ENCODE measurements around the gene DST. TPM values are rescaled to one million over a fixed set of nuclear protein-coding genes. Genes with fewer than 3 reads are reported as not detected.

Gene DST
- polyA plus RNA-seq, 6 donors from 2014 or later: 0.24 TPM; not detected in 5

- Mint-ChIP-seq H3K27me3 (no peaks in the 10 kb centered on the region), H3K4me3 (no peak overlapping the region), H3K27ac (no peak overlapping the region), H3K9me3 (no peaks in the 10 kb centered on the region), H3K4me1 (no peaks in the 10 kb centered on the region), H3K36me3 (no peaks in the 10 kb centered on the region)
- DNase-seq: no peak
- ATAC-seq (ENCODE audit: low read depth in 2 of 2): no peak
Observed at GRCh38 chr6:56628105-56628504, 14.6 kb downstream of the DST start.

- Mint-ChIP-seq H3K4me3 (no peak overlapping the region), H3K27me3 (no peaks in the 10 kb centered on the region), H3K4me1 (no peaks in the 10 kb centered on the region), H3K36me3 (no peaks in the 10 kb centered on the region), H3K27ac (no peak overlapping the region), H3K9me3 (no peaks in the 10 kb centered on the region)
- ATAC-seq (ENCODE audit: low read depth in 2 of 2) (no peak), DNase-seq (no peak)
Observed at GRCh38 chr6:56625356-56625755, 17.3 kb downstream of the DST start.

- Mint-ChIP-seq H3K4me3 (no peak overlapping the region), H3K27ac (no peak overlapping the region)
Observed at GRCh38 chr6:56624728-56625069, 18.0 kb downstream of the DST start.

GRCh38 chr6:56624046-56624727 lies 18.5 kb downstream of the DST start:
- Mint-ChIP-seq H3K36me3 (no peaks in the 10 kb centered on the region), H3K4me1 (no peaks in the 10 kb centered on the region)

More at GRCh38 chr6:56624728-56625069, 18.0 kb downstream of the DST start:
- no peaks in the 10 kb centered on the region for H3K4me1 Mint-ChIP-seq
- H3K9me3 Mint-ChIP-seq: no peaks in the 10 kb centered on the region
- ATAC-seq (ENCODE audit: low read depth in 2 of 2) (no peak), DNase-seq (no peak)
- H3K27me3 Mint-ChIP-seq: no peaks in the 10 kb centered on the region
- no peaks in the 10 kb centered on the region for H3K36me3 Mint-ChIP-seq

GRCh38 chr6:56620229-56620868 lies 22.3 kb downstream of the DST start:
- H3K36me3 Mint-ChIP-seq: no peaks in the 10 kb centered on the region
- H3K4me1 Mint-ChIP-seq: no peaks in the 10 kb centered on the region
- no peaks in the 10 kb centered on the region for H3K9me3 Mint-ChIP-seq
- H3K27me3 Mint-ChIP-seq: no peaks in the 10 kb centered on the region
- no peak for ATAC-seq (ENCODE audit: low read depth in 2 of 2)
- H3K27ac Mint-ChIP-seq: no peak overlapping the region
- no peak for DNase-seq
- no peak overlapping the region for H3K4me3 Mint-ChIP-seq

More at GRCh38 chr6:56624046-56624727, 18.5 kb downstream of the DST start:
- DNase-seq (no peak), ATAC-seq (ENCODE audit: low read depth in 2 of 2) (no peak)
- Mint-ChIP-seq H3K27ac (no peak overlapping the region), H3K27me3 (no peaks in the 10 kb centered on the region), H3K4me3 (no peak overlapping the region), H3K9me3 (no peaks in the 10 kb centered on the region)

GRCh38 chr6:56618050-56618449 lies 24.6 kb downstream of the DST start:
- Mint-ChIP-seq H3K27ac (no peak overlapping the region), H3K9me3 (no peaks in the 10 kb centered on the region), H3K4me1 (no peaks in the 10 kb centered on the region), H3K4me3 (no peak overlapping the region), H3K27me3 (no peaks in the 10 kb centered on the region), H3K36me3 (no peaks in the 10 kb centered on the region)
- ATAC-seq (ENCODE audit: low read depth in 2 of 2) (no peak), DNase-seq (no peak)

GRCh38 chr6:56616967-56617366 lies 25.7 kb downstream of the DST start:
- Mint-ChIP-seq H3K4me3 (no peak overlapping the region), H3K36me3 (no peaks in the 10 kb centered on the region), H3K9me3 (no peaks in the 10 kb centered on the region), H3K27ac (no peak overlapping the region), H3K27me3 (no peaks in the 10 kb centered on the region), H3K4me1 (no peaks in the 10 kb centered on the region)
- no peak for ATAC-seq (ENCODE audit: low read depth in 2 of 2)
- no peak for DNase-seq

GRCh38 chr6:56613247-56613851 lies 29.3 kb downstream of the DST start:
- Mint-ChIP-seq H3K36me3 (no peaks in the 10 kb centered on the region), H3K9me3 (no peaks in the 10 kb centered on the region), H3K27ac (no peak overlapping the region), H3K27me3 (no peaks in the 10 kb centered on the region), H3K4me1 (no peaks in the 10 kb centered on the region), H3K4me3 (no peak overlapping the region)
- no peak for DNase-seq
- ATAC-seq (ENCODE audit: low read depth in 2 of 2): no peak

GRCh38 chr6:56608332-56608731 lies 34.4 kb downstream of the DST start:
- H3K9me3 Mint-ChIP-seq: no peaks in the 10 kb centered on the region
- H3K36me3 Mint-ChIP-seq: no peaks in the 10 kb centered on the region
- H3K4me1 Mint-ChIP-seq: no peaks in the 10 kb centered on the region
- H3K4me3 Mint-ChIP-seq: no peak overlapping the region
- H3K27me3 Mint-ChIP-seq: peaks cover 0 to 9% (median 0%) of the 10 kb centered on the region in 3 donors
- H3K27ac Mint-ChIP-seq: no peak overlapping the region
- ATAC-seq (ENCODE audit: low read depth in 2 of 2): no peak
- DNase-seq: no peak

- no peaks in the 10 kb centered on the region for H3K36me3 Mint-ChIP-seq
- no peaks in the 10 kb centered on the region for H3K4me1 Mint-ChIP-seq
- H3K27me3 Mint-ChIP-seq: peaks cover 0 to 9% (median 0%) of the 10 kb centered on the region in 3 donors
- ATAC-seq (ENCODE audit: low read depth in 2 of 2): no peak
- no peak overlapping the region for H3K27ac Mint-ChIP-seq
- DNase-seq: no peak
- no peaks in the 10 kb centered on the region for H3K9me3 Mint-ChIP-seq
- H3K4me3 Mint-ChIP-seq: no peak overlapping the region
Observed at GRCh38 chr6:56607111-56607752, 35.5 kb downstream of the DST start.

GRCh38 chr6:56605435-56605834 lies 37.3 kb downstream of the DST start:
- Mint-ChIP-seq H3K27me3 (peaks cover 0 to 9% (median 0%) of the 10 kb centered on the region in 3 donors), H3K36me3 (no peaks in the 10 kb centered on the region), H3K27ac (no peak overlapping the region), H3K4me3 (no peak overlapping the region), H3K9me3 (no peaks in the 10 kb centered on the region), H3K4me1 (no peaks in the 10 kb centered on the region)
- no peak for ATAC-seq (ENCODE audit: low read depth in 2 of 2)
- DNase-seq: no peak

- H3K9me3 Mint-ChIP-seq: no peaks in the 10 kb centered on the region
- H3K4me1 Mint-ChIP-seq: no peaks in the 10 kb centered on the region
- H3K36me3 Mint-ChIP-seq: no peaks in the 10 kb centered on the region
- peaks cover 0 to 9% (median 0%) of the 10 kb centered on the region in 3 donors for H3K27me3 Mint-ChIP-seq
- no peak overlapping the region for H3K4me3 Mint-ChIP-seq
- ATAC-seq (ENCODE audit: low read depth in 2 of 2) (no peak), DNase-seq (no peak)
- H3K27ac Mint-ChIP-seq: no peak overlapping the region
Observed at GRCh38 chr6:56604186-56604585, 38.5 kb downstream of the DST start.

- H3K27ac Mint-ChIP-seq: no peak overlapping the region
- peaks cover 0 to 6% (median 0%) of the 10 kb centered on the region in 3 donors for H3K27me3 Mint-ChIP-seq
- no peaks in the 10 kb centered on the region for H3K9me3 Mint-ChIP-seq
- DNase-seq: no peak
- H3K36me3 Mint-ChIP-seq: no peaks in the 10 kb centered on the region
- H3K4me3 Mint-ChIP-seq: no peak overlapping the region
- ATAC-seq (ENCODE audit: low read depth in 2 of 2): no peak
- H3K4me1 Mint-ChIP-seq: no peaks in the 10 kb centered on the region
Observed at GRCh38 chr6:56601390-56601789, 41.3 kb downstream of the DST start.
